ENCODE data around the gene DACH1. TPM values are rescaled to one million over a fixed set of nuclear protein-coding genes. Genes with fewer than 3 reads are reported as not detected.

The DACH1 gene
- total and polyA plus RNA-seq, 12 donors, result 1.2 to 5.2 (median 2.6) TPM

GRCh38 chr13:71712988-71713653 is 153.9 kb downstream of the DACH1 start:
- peaks cover 0 to 19% (median 3%) of the 10 kb centered on the region in 9 donors for H3K4me1 ChIP-seq
- DNase-seq, result peak in 1 of 2 donors; percentile 33
- 26 to 32% methylated on average over 3 of the region's 3 CpGs for WGBS, 2 donors
- no peak overlapping the region for H3K4me3 ChIP-seq
- ATAC-seq, result peak in 7 of 8 donors; percentile 74 to 93 (median 86)
- peak overlapping the region in 4 of 10 donors; percentile 2 to 37 (median 22) for H3K27ac ChIP-seq
- H3K36me3 ChIP-seq, result no peaks in the 10 kb centered on the region
- peaks cover 0 to 6% (median 0%) of the 10 kb centered on the region in 11 donors for H3K9me3 ChIP-seq
- TF ChIP-seq CTCF (IDR thresholded peaks at IDR 0.05), result no peak
- intact Hi-C loops (cut with DNase I), result no loop called here
- no peaks in the 10 kb centered on the region for H3K27me3 ChIP-seq

GRCh38 chr13:71704656-71705055 is 162.3 kb downstream of the DACH1 start:
- no peak overlapping the region for H3K27ac ChIP-seq
- peaks cover 0 to 11% (median 0%) of the 10 kb centered on the region in 11 donors for H3K9me3 ChIP-seq
- WGBS, 2 donors, result 88 to 90% methylated on average over 4 of the region's 4 CpGs
- intact Hi-C loops (cut with DNase I), result no loop called here
- no peak for TF ChIP-seq CTCF (IDR thresholded peaks at IDR 0.05)
- H3K36me3 ChIP-seq, result no peaks in the 10 kb centered on the region
- H3K27me3 ChIP-seq, result no peaks in the 10 kb centered on the region
- peaks cover 0 to 4% (median 0%) of the 10 kb centered on the region in 9 donors for H3K4me1 ChIP-seq
- ATAC-seq (no peak), DNase-seq (no peak)
- H3K4me3 ChIP-seq, result no peak overlapping the region

- intact Hi-C loops (cut with DNase I), result no loop called here
- peaks cover 0 to 5% (median 0%) of the 10 kb centered on the region in 11 donors for H3K9me3 ChIP-seq
- no peak for TF ChIP-seq CTCF (IDR thresholded peaks at IDR 0.05)
- H3K4me3 ChIP-seq, result no peak overlapping the region
- DNase-seq (no peak), ATAC-seq (no peak)
- no peak overlapping the region for H3K27ac ChIP-seq
- H3K27me3 ChIP-seq, result no peaks in the 10 kb centered on the region
- H3K36me3 ChIP-seq, result no peaks in the 10 kb centered on the region
- peaks cover 0 to 4% (median 0%) of the 10 kb centered on the region in 9 donors for H3K4me1 ChIP-seq
- WGBS, 2 donors, result 89 to 95% methylated on average over 2 of the region's 2 CpGs
Measured at GRCh38 chr13:71703138-71703537, 163.9 kb downstream of the DACH1 start.

GRCh38 chr13:71702253-71702652 is 164.8 kb downstream of the DACH1 start:
- DNase-seq, result no peak
- Histone ChIP-seq H3K36me3 (no peaks in the 10 kb centered on the region), H3K9me3 (no peaks in the 10 kb centered on the region), H3K4me1 (peaks cover 0 to 4% (median 0%) of the 10 kb centered on the region in 9 donors), H3K4me3 (no peak overlapping the region), H3K27me3 (no peaks in the 10 kb centered on the region), H3K27ac (no peak overlapping the region)
- intact Hi-C loops (cut with DNase I), result no loop called here
- WGBS, 2 donors, result 93 to 100% methylated on average over 1 of the region's 1 CpG
- no peak for TF ChIP-seq CTCF (IDR thresholded peaks at IDR 0.05)
- ATAC-seq, result no peak

Data from heart right ventricle (tissue), 16 donors.